ENCODE results near the gene PILRB.
"Not testable (repeated sequence)": the region's sequence is repeated elsewhere in the genome, so short reads cannot be mapped to it uniquely, and the experiment has no call there.

PILRB gene

DNA sequence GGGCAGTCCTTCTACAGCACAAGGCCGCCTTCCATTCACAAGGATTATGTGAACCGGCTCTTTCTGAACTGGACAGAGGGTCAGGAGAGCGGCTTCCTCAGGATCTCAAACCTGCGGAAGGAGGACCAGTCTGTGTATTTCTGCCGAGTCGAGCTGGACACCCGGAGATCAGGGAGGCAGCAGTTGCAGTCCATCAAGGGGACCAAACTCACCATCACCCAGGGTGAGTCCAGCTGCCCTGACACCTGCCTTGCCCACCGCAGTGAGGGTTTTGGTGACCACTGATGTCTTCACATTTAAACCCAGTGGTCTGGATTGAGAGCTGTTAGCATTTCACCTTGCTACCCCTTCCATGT is 918 bp downstream of the PILRB start:
- Histone ChIP-seq H3K79me2 (ENCODE audit: control insufficient read depth, low read length) (no peaks in the 10 kb centered on the region), H3F3A (ENCODE audit: control insufficient read depth, insufficient read depth) (peaks cover 13% of the 10 kb centered on the region), H3K4me2 (ENCODE audit: low read length) (no peak overlapping the region), H4K20me1 (ENCODE audit: control insufficient read depth, insufficient read depth, low read depth, low read length) (no peaks in the 10 kb centered on the region), H3K27me3 (ENCODE audit: control insufficient read depth, low read length) (no peaks in the 10 kb centered on the region), H3K4me1 (ENCODE audit: control insufficient read depth, low read length) (peaks cover 7% of the 10 kb centered on the region; the same call in 1 of the 2 replicates), H3K9me2 (replicated peaks; ENCODE audit: control insufficient read depth, low read length) (no peaks in the 10 kb centered on the region), H3K9me3 (ENCODE audit: control insufficient read depth, insufficient read depth, low read length) (no peaks in the 10 kb centered on the region), H3K27ac (ENCODE audit: low read depth, low read length) (no peak overlapping the region), H3K36me3 (ENCODE audit: control insufficient read depth, low read length) (peaks cover 97% of the 10 kb centered on the region), H3K4me3 (ENCODE audit: low read length) (no peak overlapping the region)
- TF ChIP-seq, protein P1, sequence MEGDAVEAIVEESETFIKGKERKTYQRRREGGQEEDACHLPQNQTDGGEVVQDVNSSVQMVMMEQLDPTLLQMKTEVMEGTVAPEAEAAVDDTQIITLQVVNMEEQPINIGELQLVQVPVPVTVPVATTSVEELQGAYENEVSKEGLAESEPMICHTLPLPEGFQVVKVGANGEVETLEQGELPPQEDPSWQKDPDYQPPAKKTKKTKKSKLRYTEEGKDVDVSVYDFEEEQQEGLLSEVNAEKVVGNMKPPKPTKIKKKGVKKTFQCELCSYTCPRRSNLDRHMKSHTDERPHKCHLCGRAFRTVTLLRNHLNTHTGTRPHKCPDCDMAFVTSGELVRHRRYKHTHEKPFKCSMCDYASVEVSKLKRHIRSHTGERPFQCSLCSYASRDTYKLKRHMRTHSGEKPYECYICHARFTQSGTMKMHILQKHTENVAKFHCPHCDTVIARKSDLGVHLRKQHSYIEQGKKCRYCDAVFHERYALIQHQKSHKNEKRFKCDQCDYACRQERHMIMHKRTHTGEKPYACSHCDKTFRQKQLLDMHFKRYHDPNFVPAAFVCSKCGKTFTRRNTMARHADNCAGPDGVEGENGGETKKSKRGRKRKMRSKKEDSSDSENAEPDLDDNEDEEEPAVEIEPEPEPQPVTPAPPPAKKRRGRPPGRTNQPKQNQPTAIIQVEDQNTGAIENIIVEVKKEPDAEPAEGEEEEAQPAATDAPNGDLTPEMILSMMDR (IDR thresholded peaks at IDR 0.05; ENCODE audit: low read depth, low read length, poor library complexity, severe bottlenecking): no peak
- TF ChIP-seq EZH2phosphoT487 (IDR thresholded peaks at IDR 0.05; ENCODE audit: borderline replicate concordance, low read length): no peak

DNA sequence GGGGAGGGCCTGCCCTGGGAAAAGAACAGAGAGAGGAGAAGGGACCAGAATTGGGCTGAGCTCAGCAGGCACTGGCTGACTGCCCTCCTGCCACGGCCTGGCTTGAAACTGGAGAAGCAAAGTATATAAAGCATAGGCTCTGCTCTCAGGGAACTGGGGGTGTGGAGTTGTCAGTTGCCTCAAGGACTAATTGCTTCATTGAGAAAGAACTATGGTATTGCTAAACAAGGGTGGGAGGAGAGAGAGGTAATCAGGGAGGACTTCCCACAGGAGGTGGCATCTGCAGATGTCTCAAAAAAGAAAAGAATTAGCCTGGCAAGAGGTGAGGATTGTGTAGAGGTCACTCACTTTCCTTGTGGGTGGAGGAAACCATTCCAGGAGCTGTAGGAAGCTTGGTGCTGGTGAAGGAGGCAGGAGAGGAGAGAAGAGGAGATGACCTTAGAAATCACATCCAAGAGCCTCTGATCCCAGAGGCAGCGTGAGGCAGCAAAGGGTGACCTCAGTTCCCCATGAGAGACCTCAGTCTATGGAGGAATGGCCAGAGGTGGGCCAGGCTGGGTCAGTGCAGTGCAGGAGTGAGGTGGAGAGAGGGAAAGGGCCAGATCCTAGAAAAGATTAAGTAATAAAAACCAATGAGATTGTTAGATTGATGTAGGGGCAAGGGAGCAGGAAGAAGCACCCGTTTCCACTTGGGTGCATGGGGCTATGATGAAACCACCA is 2.4 kb downstream of the PILRB start:
- peaks cover 21% of the 10 kb centered on the region for H3F3A ChIP-seq (ENCODE audit: control insufficient read depth, insufficient read depth)
- peaks cover 92% of the 10 kb centered on the region for H3K36me3 ChIP-seq (ENCODE audit: control insufficient read depth, low read length)
- H3K79me2 ChIP-seq (ENCODE audit: control insufficient read depth, low read length): no peaks in the 10 kb centered on the region
- H3K4me1 ChIP-seq (ENCODE audit: control insufficient read depth, low read length): peaks cover 16% of the 10 kb centered on the region
- no peaks in the 10 kb centered on the region for H3K9me2 ChIP-seq (replicated peaks; ENCODE audit: control insufficient read depth, low read length)
- no peak overlapping the region for H3K4me3 ChIP-seq (ENCODE audit: low read length)
- no peak overlapping the region for H3K4me2 ChIP-seq (ENCODE audit: low read length)
- no peaks in the 10 kb centered on the region for H3K27me3 ChIP-seq (ENCODE audit: control insufficient read depth, low read length)
- H3K27ac ChIP-seq (ENCODE audit: low read depth, low read length): no peak overlapping the region
- no peak for TF ChIP-seq EZH2phosphoT487 (IDR thresholded peaks at IDR 0.05; ENCODE audit: borderline replicate concordance, low read length)
- TF ChIP-seq, protein P1 (IDR thresholded peaks at IDR 0.05; ENCODE audit: low read depth, low read length, poor library complexity, severe bottlenecking): no peak
- H3K9me3 ChIP-seq (ENCODE audit: control insufficient read depth, insufficient read depth, low read length): no peaks in the 10 kb centered on the region
- no peaks in the 10 kb centered on the region for H4K20me1 ChIP-seq (ENCODE audit: control insufficient read depth, insufficient read depth, low read depth, low read length)

DNA sequence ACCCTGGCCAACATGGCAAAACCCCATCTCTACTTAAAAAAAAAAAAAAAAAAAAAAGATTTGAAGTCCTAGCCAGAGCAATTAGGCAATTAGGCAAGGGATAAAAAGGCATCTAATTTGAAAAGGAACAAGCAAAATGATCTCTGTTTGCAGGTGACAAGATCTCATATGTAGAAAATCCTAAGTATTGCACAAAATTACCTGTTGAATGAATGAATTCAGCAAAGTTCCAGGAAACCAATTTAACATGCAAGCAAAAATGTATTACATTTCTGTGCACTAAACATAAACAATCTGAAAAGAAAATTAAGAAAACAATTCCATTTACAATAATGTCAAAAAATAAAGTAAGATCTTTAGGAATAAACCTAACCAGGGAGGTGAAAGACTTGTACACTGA is 5.2 kb downstream of the PILRB start:
- Histone ChIP-seq H3K79me2 (ENCODE audit: control insufficient read depth, low read length) (no peaks in the 10 kb centered on the region), H3F3A (ENCODE audit: control insufficient read depth, insufficient read depth) (peaks cover 39% of the 10 kb centered on the region), H3K36me3 (ENCODE audit: control insufficient read depth, low read length) (peaks cover 69% of the 10 kb centered on the region), H3K4me2 (ENCODE audit: low read length) (no peak overlapping the region), H3K27me3 (ENCODE audit: control insufficient read depth, low read length) (no peaks in the 10 kb centered on the region), H4K20me1 (ENCODE audit: control insufficient read depth, insufficient read depth, low read depth, low read length) (no peaks in the 10 kb centered on the region), H3K4me3 (ENCODE audit: low read length) (no peak overlapping the region), H3K9me3 (ENCODE audit: control insufficient read depth, insufficient read depth, low read length) (no peaks in the 10 kb centered on the region), H3K27ac (ENCODE audit: low read depth, low read length) (no peak overlapping the region), H3K4me1 (ENCODE audit: control insufficient read depth, low read length) (peaks cover 44% of the 10 kb centered on the region), H3K9me2 (replicated peaks; ENCODE audit: control insufficient read depth, low read length) (no peaks in the 10 kb centered on the region)
- TF ChIP-seq, protein P1 (IDR thresholded peaks at IDR 0.05; ENCODE audit: low read depth, low read length, poor library complexity, severe bottlenecking): no peak
- TF ChIP-seq EZH2phosphoT487 (IDR thresholded peaks at IDR 0.05; ENCODE audit: borderline replicate concordance, low read length): no peak

DNA sequence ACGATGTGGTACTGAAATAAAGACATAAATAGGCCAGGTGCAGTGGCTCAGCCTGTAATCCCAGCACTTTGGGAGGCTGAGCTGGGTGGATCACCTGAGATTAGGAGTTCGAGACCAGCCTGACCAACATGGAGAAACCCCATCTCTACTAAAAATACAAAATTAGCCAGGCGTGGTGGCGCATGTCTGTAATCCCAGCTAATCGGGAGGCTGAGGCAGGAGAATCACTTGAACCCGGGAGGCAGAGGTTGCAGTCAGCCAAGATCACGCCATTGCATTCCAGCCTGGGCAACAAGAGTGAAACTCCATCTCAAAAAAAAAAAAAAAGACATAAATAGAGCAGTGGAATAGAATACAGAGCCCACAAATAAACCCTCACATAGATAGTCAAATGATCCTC is 5.9 kb downstream of the PILRB start:
- H3K4me2 ChIP-seq (ENCODE audit: low read length); H4K20me1 ChIP-seq (ENCODE audit: control insufficient read depth, insufficient read depth, low read depth, low read length); H3K27ac ChIP-seq (ENCODE audit: low read depth, low read length); H3K9me2 ChIP-seq (replicated peaks; ENCODE audit: control insufficient read depth, low read length); H3K79me2 ChIP-seq (ENCODE audit: control insufficient read depth, low read length); H3K9me3 ChIP-seq (ENCODE audit: control insufficient read depth, insufficient read depth, low read length); H3K4me3 ChIP-seq (ENCODE audit: low read length); H3K27me3 ChIP-seq (ENCODE audit: control insufficient read depth, low read length): not testable (repeated sequence)
- Histone ChIP-seq H3F3A (ENCODE audit: control insufficient read depth, insufficient read depth) (peaks cover 45% of the 10 kb centered on the region), H3K4me1 (ENCODE audit: control insufficient read depth, low read length) (peaks cover 46% of the 10 kb centered on the region), H3K36me3 (ENCODE audit: control insufficient read depth, low read length) (peaks cover 62% of the 10 kb centered on the region)
